ENCODE data around the gene COL5A2. TPM values are rescaled to one million over a fixed set of nuclear protein-coding genes. Genes with fewer than 3 reads are reported as not detected.

The COL5A2 gene
- total RNA-seq, 1 donor from 2014 or later: 1,927 TPM

DNA sequence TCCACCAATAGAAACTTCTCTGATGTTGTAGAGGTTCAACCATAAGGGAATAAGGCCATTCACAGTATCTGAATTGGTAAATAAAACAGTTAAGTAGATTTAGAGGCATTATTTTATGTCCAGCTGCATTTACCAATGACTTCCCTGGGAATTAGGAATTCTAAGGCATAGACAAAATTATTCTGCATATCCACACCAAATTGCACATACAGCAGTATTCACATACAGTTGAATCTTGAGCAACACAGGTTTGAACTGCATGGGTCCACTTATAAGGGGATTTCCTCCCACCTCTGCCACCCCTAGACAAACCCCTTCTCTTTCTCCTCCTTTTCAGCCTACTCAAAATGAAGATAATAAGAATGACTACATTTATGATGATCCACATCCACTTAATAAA is 54.4 kb downstream of the COL5A2 start:
- no peaks in the 10 kb centered on the region for H3K9me3 Mint-ChIP-seq (ENCODE audit: low read depth)
- no peaks in the 10 kb centered on the region for H3K27me3 Mint-ChIP-seq (ENCODE audit: low read depth)
- H3K4me3 Mint-ChIP-seq (ENCODE audit: unreplicated experiment): no peak overlapping the region
- DNase-seq (ENCODE audit: low spot score): no peak
- H3K27ac Mint-ChIP-seq (ENCODE audit: unreplicated experiment): peak overlapping the region; percentile 64
- peaks cover 88% of the 10 kb centered on the region for H3K4me1 Mint-ChIP-seq (ENCODE audit: low read depth)
- H3K36me3 Mint-ChIP-seq (ENCODE audit: low read depth): peaks cover 19% of the 10 kb centered on the region
- TF ChIP-seq, protein P1, sequence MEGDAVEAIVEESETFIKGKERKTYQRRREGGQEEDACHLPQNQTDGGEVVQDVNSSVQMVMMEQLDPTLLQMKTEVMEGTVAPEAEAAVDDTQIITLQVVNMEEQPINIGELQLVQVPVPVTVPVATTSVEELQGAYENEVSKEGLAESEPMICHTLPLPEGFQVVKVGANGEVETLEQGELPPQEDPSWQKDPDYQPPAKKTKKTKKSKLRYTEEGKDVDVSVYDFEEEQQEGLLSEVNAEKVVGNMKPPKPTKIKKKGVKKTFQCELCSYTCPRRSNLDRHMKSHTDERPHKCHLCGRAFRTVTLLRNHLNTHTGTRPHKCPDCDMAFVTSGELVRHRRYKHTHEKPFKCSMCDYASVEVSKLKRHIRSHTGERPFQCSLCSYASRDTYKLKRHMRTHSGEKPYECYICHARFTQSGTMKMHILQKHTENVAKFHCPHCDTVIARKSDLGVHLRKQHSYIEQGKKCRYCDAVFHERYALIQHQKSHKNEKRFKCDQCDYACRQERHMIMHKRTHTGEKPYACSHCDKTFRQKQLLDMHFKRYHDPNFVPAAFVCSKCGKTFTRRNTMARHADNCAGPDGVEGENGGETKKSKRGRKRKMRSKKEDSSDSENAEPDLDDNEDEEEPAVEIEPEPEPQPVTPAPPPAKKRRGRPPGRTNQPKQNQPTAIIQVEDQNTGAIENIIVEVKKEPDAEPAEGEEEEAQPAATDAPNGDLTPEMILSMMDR (IDR thresholded peaks at IDR 0.05): no peak

DNA sequence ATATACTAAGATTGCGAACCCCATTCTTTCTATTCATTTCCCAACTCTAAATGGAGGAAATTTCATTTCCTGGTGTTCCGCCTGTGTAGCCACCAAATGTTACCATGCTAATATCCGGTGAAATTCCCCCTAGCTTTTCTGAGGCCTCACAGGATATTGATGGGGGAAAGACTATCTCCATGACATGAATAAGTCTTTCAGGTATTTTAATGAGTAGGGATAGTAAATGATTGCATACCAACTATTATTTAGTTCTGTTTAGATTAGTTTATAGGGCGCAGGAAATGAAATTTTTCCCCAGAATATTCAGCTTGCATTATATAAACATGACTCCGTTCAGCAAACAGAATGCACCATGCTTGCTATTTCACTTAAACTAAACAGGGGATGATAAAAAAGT is 55.4 kb downstream of the COL5A2 start:
- TF ChIP-seq, protein P1 (IDR thresholded peaks at IDR 0.05): no peak
- Mint-ChIP-seq H3K9me3 (ENCODE audit: low read depth) (no peaks in the 10 kb centered on the region), H3K4me3 (ENCODE audit: unreplicated experiment) (no peak overlapping the region), H3K36me3 (ENCODE audit: low read depth) (peaks cover 19% of the 10 kb centered on the region), H3K27ac (ENCODE audit: unreplicated experiment) (peak overlapping the region; percentile 47), H3K4me1 (ENCODE audit: low read depth) (peaks cover 81% of the 10 kb centered on the region), H3K27me3 (ENCODE audit: low read depth) (no peaks in the 10 kb centered on the region)
- no peak for DNase-seq (ENCODE audit: low spot score)

DNA sequence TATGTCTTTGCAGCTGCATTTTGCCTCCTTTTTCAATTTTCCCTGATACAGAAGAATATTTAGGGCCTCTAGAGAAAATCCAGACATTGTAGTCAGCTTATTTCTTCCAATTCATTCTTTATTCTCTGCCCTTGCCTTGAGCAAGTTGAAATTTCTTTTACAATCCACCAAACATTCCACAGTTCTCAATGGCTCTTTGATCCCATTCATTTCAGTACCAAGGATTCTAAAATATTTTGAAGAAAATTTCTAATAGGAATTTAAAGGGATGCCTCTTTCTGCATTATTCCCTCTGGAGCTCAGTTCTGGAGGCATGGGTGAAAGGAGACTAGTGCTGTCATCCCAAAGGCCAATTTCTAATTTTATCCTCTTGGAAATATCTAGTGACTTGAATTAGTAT is 61.2 kb downstream of the COL5A2 start:
- DNase-seq (ENCODE audit: low spot score): no peak
- Mint-ChIP-seq H3K36me3 (ENCODE audit: low read depth) (peaks cover 8% of the 10 kb centered on the region), H3K9me3 (ENCODE audit: low read depth) (no peaks in the 10 kb centered on the region), H3K4me3 (ENCODE audit: unreplicated experiment) (no peak overlapping the region), H3K27ac (ENCODE audit: unreplicated experiment) (peak overlapping the region; percentile 33), H3K4me1 (ENCODE audit: low read depth) (peaks cover 79% of the 10 kb centered on the region), H3K27me3 (ENCODE audit: low read depth) (no peaks in the 10 kb centered on the region)
- TF ChIP-seq, protein P1 (IDR thresholded peaks at IDR 0.05): no peak

DNA sequence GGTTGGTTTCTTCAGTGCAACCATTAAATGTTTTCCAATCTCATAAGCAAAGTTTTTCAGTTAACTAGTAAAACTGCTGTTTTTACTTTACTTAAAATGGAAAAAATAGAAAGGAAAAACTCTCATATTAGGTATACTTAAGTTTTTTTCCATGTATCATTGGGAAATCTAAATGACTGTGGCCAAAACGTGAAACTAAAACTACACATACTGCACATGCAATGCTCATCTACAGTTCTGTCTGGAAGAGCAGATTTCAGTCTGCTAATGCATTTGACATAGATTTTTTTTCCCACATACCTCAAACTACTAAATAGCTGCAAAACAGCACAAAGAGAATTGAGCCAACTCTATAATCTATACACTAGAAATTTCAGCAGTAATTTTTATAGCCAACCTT is 62.6 kb downstream of the COL5A2 start:
- H3K9me3 Mint-ChIP-seq (ENCODE audit: low read depth): no peaks in the 10 kb centered on the region
- H3K27ac Mint-ChIP-seq (ENCODE audit: unreplicated experiment): peak overlapping the region; percentile 83
- TF ChIP-seq, protein P1 (IDR thresholded peaks at IDR 0.05): no peak
- no peak overlapping the region for H3K4me3 Mint-ChIP-seq (ENCODE audit: unreplicated experiment)
- peaks cover 9% of the 10 kb centered on the region for H3K36me3 Mint-ChIP-seq (ENCODE audit: low read depth)
- no peaks in the 10 kb centered on the region for H3K27me3 Mint-ChIP-seq (ENCODE audit: low read depth)
- peaks cover 77% of the 10 kb centered on the region for H3K4me1 Mint-ChIP-seq (ENCODE audit: low read depth)
- no peak for DNase-seq (ENCODE audit: low spot score)

DNA sequence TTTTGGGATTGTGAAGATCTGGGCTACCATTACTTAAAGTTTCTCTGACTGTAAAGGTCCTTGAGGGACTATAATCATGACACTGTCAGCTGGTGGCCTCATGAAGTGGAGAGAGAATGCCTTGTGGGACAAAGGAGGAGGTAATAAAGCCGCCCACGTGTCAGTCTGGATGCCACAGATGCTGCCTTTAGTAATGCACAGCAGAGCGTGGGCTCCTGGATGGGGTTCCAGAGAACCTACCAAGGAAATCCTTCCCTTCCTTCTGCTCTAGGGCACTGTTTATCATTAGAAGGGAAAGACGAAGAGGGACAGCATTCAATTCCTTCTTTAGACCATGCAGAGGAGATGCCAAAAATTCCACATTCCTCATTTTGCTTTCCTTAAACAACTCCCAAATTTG is 63.5 kb downstream of the COL5A2 start:
- Mint-ChIP-seq H3K9me3 (ENCODE audit: low read depth) (no peaks in the 10 kb centered on the region), H3K27ac (ENCODE audit: unreplicated experiment) (peak overlapping the region; percentile 83), H3K4me3 (ENCODE audit: unreplicated experiment) (no peak overlapping the region), H3K27me3 (ENCODE audit: low read depth) (no peaks in the 10 kb centered on the region), H3K4me1 (ENCODE audit: low read depth) (peaks cover 73% of the 10 kb centered on the region), H3K36me3 (ENCODE audit: low read depth) (peaks cover 10% of the 10 kb centered on the region)
- DNase-seq (ENCODE audit: low spot score): no peak
- TF ChIP-seq, protein P1 (IDR thresholded peaks at IDR 0.05): no peak
